HEK293T (cell line): ENCODE results near the gene CDH4.

Experiments
- ARNT ChIP-seq: fragments of 450-650 bp; IDR thresholded peaks from 2 replicates; pipeline ENCODE4 v1.6.1; 2017; ENCODE audit warnings: mild to moderate bottlenecking
- CTBP1 ChIP-seq: fragments of 450-650 bp; IDR thresholded peaks from 2 replicates; pipeline ENCODE4 v1.6.1; 2016; ENCODE audit warnings: borderline replicate concordance
- ELF4 ChIP-seq: fragments of 450-650 bp; IDR thresholded peaks from 2 replicates; pipeline ENCODE4 v1.6.1; 2017; ENCODE audit warnings: antibody characterized with exemption
- FOXK2 ChIP-seq: fragments of 450-650 bp; IDR thresholded peaks from 2 replicates; pipeline ENCODE4 v1.6.1; 2016; ENCODE audit warnings: mild to moderate bottlenecking
- FOXM1 ChIP-seq: fragments of 450-650 bp; IDR thresholded peaks from 2 replicates; pipeline ENCODE4 v1.6.1; 2017; ENCODE audit warnings: mild to moderate bottlenecking, borderline replicate concordance
- HDGF ChIP-seq: fragments of 450-650 bp; IDR thresholded peaks from 2 replicates; pipeline ENCODE4 v1.6.1; 2017; ENCODE audit warnings: antibody characterized with exemption, borderline replicate concordance
- NFRKB ChIP-seq: fragments of 450-650 bp; IDR thresholded peaks from 2 replicates; pipeline ENCODE4 v1.6.1; 2016; ENCODE audit warnings: mild to moderate bottlenecking, moderate library complexity
- SP1 ChIP-seq: fragments of 450-650 bp; IDR thresholded peaks from 2 replicates; pipeline ENCODE4 v1.6.1; 2017
- ZNF384 ChIP-seq: fragments of 450-650 bp; IDR thresholded peaks from 2 replicates; pipeline ENCODE4 v1.6.1; 2016

GRCh38 chr20:61835301-61835700 lies 583.2 kb downstream of the CDH4 start:
- no peak for TF ChIP-seq SP1
- no peak for TF ChIP-seq FOXM1
- no peak for TF ChIP-seq ELF4
- no peak for TF ChIP-seq NFRKB
- no peak for TF ChIP-seq FOXK2
- no peak for TF ChIP-seq ZNF384
- TF ChIP-seq HDGF: no peak
- TF ChIP-seq ARNT: no peak
- TF ChIP-seq CTBP1: no peak
